GM12878 (cell line): ENCODE data around the gene COL24A1. TPM values are rescaled to one million over a fixed set of nuclear protein-coding genes. Genes with fewer than 3 reads are reported as not detected.

Experiments
- ATAC-seq: fragments of 200-7000 bp; cut with Tn5 transposase; 3 replicates; pipeline ENCODE4 v1.9.1; 2020; ENCODE audit warnings: mild to moderate bottlenecking, moderate library complexity
- BruUV-seq: library from RNA; stranded (reverse); fragments of 400-500 nt; replicated peaks from 2 replicates; lab custom pipeline; 2021; lab: Mats Ljungman, UMichigan
- CTCF ChIA-PET: fragments of 300-600 bp; sonication (Branson Sonifier 250); formaldehyde crosslinking; extraction: SDS; loops from one replicate; lab custom pipeline; 2021; ENCODE audit warnings: inconsistent platforms; lab: Yijun Ruan, JAX
- POLR2A ChIA-PET: fragments of 350-600 bp; formaldehyde crosslinking; extraction: SDS; loops from one replicate; lab custom pipeline; 2021; ENCODE audit warnings: inconsistent platforms; lab: Charles Lee
- RAD21 ChIA-PET: fragments of 300-600 bp; sonication (Branson Sonifier 250); formaldehyde crosslinking; loops from one replicate; lab custom pipeline; 2023; ENCODE audit warnings: antibody characterized with exemption; ENCODE audit not compliant: unreplicated experiment; lab: Charles Lee
- SMC1A ChIA-PET: fragments of 300-600 bp; sonication (Branson Sonifier 250); formaldehyde crosslinking; loops from one replicate; lab custom pipeline; 2023; ENCODE audit not compliant: unreplicated experiment, uncharacterized antibody; lab: Charles Lee
- DNase-seq: peaks from one replicate; pipeline ENCODE4 v3.0.0-alpha.2; 2011; ENCODE audit warnings: low read depth, low spot score
- FAIRE-seq: peaks from 3 replicates; lab custom pipeline; 2011; peaks lifted over from hg19 to GRCh38; lab: Jason Lieb, UNC
- H2AFZ ChIP-seq: 2 replicates; pipeline ENCODE4 v1.6.0; 2011; ENCODE audit warnings: low read depth, low read length, control low read depth; ENCODE audit not compliant: control insufficient read depth
- H3K27ac ChIP-seq: 2 replicates; pipeline ENCODE4 v1.5.1; 2011; ENCODE audit warnings: control low read depth; ENCODE audit not compliant: control insufficient read depth, insufficient read depth
- H3K27me3 ChIP-seq, 2 experiments: replicated peaks in 1 of 2; 2 replicates each; pipeline versions ENCODE4 v1.6.0 to v1.6.1; 2011; ENCODE audit warnings: low read length in 1 of 2; ENCODE audit not compliant: control insufficient read depth in 2 of 2, insufficient read depth in 2 of 2
- H3K36me3 ChIP-seq, 2 experiments: 2 replicates each; pipeline ENCODE4 v1.5.1; 2011; ENCODE audit warnings: low read length in 1 of 2; ENCODE audit not compliant: control insufficient read depth in 2 of 2, insufficient read depth in 2 of 2
- H3K4me1 ChIP-seq: 2 replicates; pipeline ENCODE4 v1.6.1; 2011; ENCODE audit warnings: mild to moderate bottlenecking, low read length, moderate library complexity, mixed read lengths; ENCODE audit not compliant: control insufficient read depth, insufficient read depth
- H3K4me2 ChIP-seq: 2 replicates; pipeline ENCODE4 v1.6.0; 2011; ENCODE audit warnings: control low read depth; ENCODE audit not compliant: control insufficient read depth, insufficient read depth
- H3K4me3 ChIP-seq: fragments of 200-600 bp; sonication (generic); 2 replicates; pipeline ENCODE4 v1.5.1; 2016
- H3K79me2 ChIP-seq: 2 replicates; pipeline ENCODE4 v1.6.0; 2011; ENCODE audit warnings: low read length; ENCODE audit not compliant: control insufficient read depth, insufficient read depth
- H3K9ac ChIP-seq: 2 replicates; pipeline ENCODE4 v1.8.0; 2011; ENCODE audit warnings: low read length, control low read depth, mixed read lengths; ENCODE audit not compliant: control insufficient read depth, insufficient read depth
- H3K9me3 ChIP-seq: replicated peaks from 3 replicates; pipeline ENCODE4 v1.5.1; 2011; ENCODE audit warnings: mild to moderate bottlenecking, low read length; ENCODE audit not compliant: control insufficient read depth, insufficient read depth
- H4K20me1 ChIP-seq: 2 replicates; pipeline ENCODE4 v1.6.0; 2011; ENCODE audit not compliant: control insufficient read depth, insufficient read depth
- BCL11A ChIP-seq: IDR thresholded peaks from 2 replicates; pipeline ENCODE4 v1.6.1; 2011; ENCODE audit warnings: low read depth, low read length
- BMI1 ChIP-seq: fragments of 450-650 bp; IDR thresholded peaks from 2 replicates; pipeline ENCODE4 v1.6.1; 2016; ENCODE audit warnings: mild to moderate bottlenecking, moderate library complexity, borderline replicate concordance
- CHD1 ChIP-seq: IDR thresholded peaks from 2 replicates; pipeline ENCODE4 v1.6.1; 2012; ENCODE audit warnings: low read depth, low read length, improper control_type of control experiment
- FOXM1 ChIP-seq: IDR thresholded peaks from 2 replicates; pipeline ENCODE4 v1.6.1; 2012; ENCODE audit warnings: low read depth, mild to moderate bottlenecking, inconsistent platforms, low read length, moderate library complexity
- HDGF ChIP-seq: fragments of 450-650 bp; IDR thresholded peaks from 2 replicates; pipeline ENCODE4 v1.6.1; 2016; ENCODE audit warnings: antibody characterized with exemption
- LARP7 ChIP-seq: fragments of 450-650 bp; IDR thresholded peaks from 2 replicates; pipeline ENCODE4 v1.6.1; 2017; ENCODE audit warnings: mild to moderate bottlenecking
- MYC ChIP-seq: IDR thresholded peaks from 2 replicates; pipeline ENCODE4 v1.6.1; 2011; ENCODE audit warnings: mild to moderate bottlenecking, low read length, moderate library complexity, inconsistent platforms; ENCODE audit not compliant: insufficient read depth, insufficient replicate concordance, insufficient read length, severe bottlenecking
- NFYA ChIP-seq: IDR thresholded peaks from 2 replicates; pipeline ENCODE4 v1.6.1; 2011; ENCODE audit warnings: low read depth, mild to moderate bottlenecking, low read length, improper control_type of control experiment, borderline replicate concordance
- NR2C1 ChIP-seq: fragments of 450-650 bp; IDR thresholded peaks from 2 replicates; pipeline ENCODE4 v1.6.1; 2017; ENCODE audit warnings: antibody characterized with exemption, mild to moderate bottlenecking, moderate library complexity
- NR2F1 ChIP-seq: fragments of 450-650 bp; conservative IDR thresholded peaks from 2 replicates; pipeline ENCODE4 v1.6.1; 2017; ENCODE audit warnings: mild to moderate bottlenecking
- PAX8 ChIP-seq: fragments of 450-650 bp; IDR thresholded peaks from 2 replicates; pipeline ENCODE4 v1.6.1; 2017; ENCODE audit warnings: mild to moderate bottlenecking, moderate library complexity
- SIN3A ChIP-seq: IDR thresholded peaks from 2 replicates; pipeline ENCODE4 v1.6.1; 2012; ENCODE audit warnings: low read depth, low read length, improper control_type of control experiment
- SUPT20H ChIP-seq: IDR thresholded peaks from 2 replicates; pipeline ENCODE4 v1.6.1; 2011; ENCODE audit warnings: low read depth, mild to moderate bottlenecking, low read length, moderate library complexity, borderline replicate concordance; ENCODE audit not compliant: control insufficient read depth
- TARDBP ChIP-seq: IDR thresholded peaks from 2 replicates; pipeline ENCODE4 v1.6.1; 2016; ENCODE audit warnings: borderline replicate concordance
- TCF3 ChIP-seq: IDR thresholded peaks from 2 replicates; pipeline ENCODE4 v1.6.1; 2012; ENCODE audit warnings: low read depth, mild to moderate bottlenecking, low read length, borderline replicate concordance; ENCODE audit not compliant: insufficient read depth
- in situ Hi-C: fragments of 300-500 bp; cut with MboI; formaldehyde crosslinking; loops from 9 replicates; pipeline ENCODE4 v1.14.3; 2018; ENCODE audit warnings: mixed read lengths
- intact Hi-C: fragments of 100-400 bp; cut with micrococcal nuclease; formaldehyde crosslinking; loops from one replicate; pipeline ENCODE4 v1.14.2; 2022; ENCODE audit not compliant: unreplicated experiment
- polyA plus RNA-seq, 11 experiments: library from polyadenylated mRNA; depleted of rRNA in 4 of 11; unstranded in 6 of 11; stranded (reverse) in 5 of 11; fragments of >200 nt; fragmentation: Nextera tagmentation in 4 of 11; fragmentation: Illumina TruSeq in 1 of 11; extraction: Ambion mirVana in 4 of 11; extraction: Trizol in 1 of 11; gene quantifications; 1 replicate in 1 of 11; 2 replicates in 10 of 11; pipeline versions ENCODE4 v1.2.1 to v1.2.3, GENCODE V29; 2011 to 2016; ENCODE audit warnings: inconsistent platforms in 2 of 11, missing spikeins in 2 of 11, low read depth in 1 of 11
- total RNA-seq, 4 experiments: library from RNA; depleted of rRNA in 3 of 4; stranded (reverse); fragments of >200 nt in 3 of 4; fragmentation: Illumina TruSeq in 1 of 4; extraction: Trizol in 1 of 4; gene quantifications; 2 replicates each; pipeline versions ENCODE4 v1.2.1 to v1.2.3, GENCODE V29; 2013 to 2021
- TF ChIP-seq, protein P1 (sequence below): fragments of 450-650 bp; IDR thresholded peaks from 2 replicates; pipeline ENCODE4 v1.6.1; 2017; ENCODE audit warnings: mild to moderate bottlenecking, low read depth, inconsistent platforms; ENCODE audit not compliant: poor library complexity, severe bottlenecking
- TF ChIP-seq, protein P2 (sequence below): fragments of 450-650 bp; formaldehyde crosslinking; IDR thresholded peaks from 2 replicates; pipeline ENCODE4 v1.4.0; 2020; ENCODE audit warnings: mild to moderate bottlenecking, moderate library complexity
- TF ChIP-seq, protein P3 (sequence below): IDR thresholded peaks from 2 replicates; pipeline ENCODE4 v1.6.1; 2011; ENCODE audit warnings: low read depth, mild to moderate bottlenecking, low read length, moderate library complexity, borderline replicate concordance; ENCODE audit errors: extremely low read depth

The COL24A1 gene
- total and polyA plus RNA-seq, 10 of the 15 experiments (the other 5 are each of a cell fraction or from before 2014, with no cell fraction given): 0.19 to 4.1 (median 2.0) TPM

DNA sequence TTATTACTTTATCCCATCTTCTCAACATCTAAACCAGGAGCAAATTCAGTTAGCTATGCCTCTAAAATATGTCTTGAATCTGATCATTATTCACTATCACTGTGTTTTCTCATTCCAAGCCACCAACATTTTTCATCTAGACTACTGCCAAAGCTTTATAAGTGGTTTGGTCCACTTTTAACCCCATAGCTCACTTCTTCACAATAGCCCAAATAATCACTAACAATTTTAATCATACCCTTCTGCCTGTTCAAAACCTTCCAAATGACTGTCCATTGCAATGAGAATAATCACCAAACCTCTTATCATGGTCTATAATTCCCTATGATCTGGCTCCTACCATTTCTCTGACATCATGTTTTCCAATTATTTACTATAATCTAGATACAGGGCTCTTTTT, 298.6 kb downstream of the COL24A1 start:
- FAIRE-seq: no peak
- DNase-seq: no peak
- no peak overlapping the region for H3K4me2 ChIP-seq
- no peaks in the 10 kb centered on the region for H4K20me1 ChIP-seq
- H3K4me1 ChIP-seq: no peaks in the 10 kb centered on the region
- no peak overlapping the region for H2AFZ ChIP-seq
- POLR2A ChIA-PET: no interaction called here
- BruUV-seq: no TSS peak
- no peak overlapping the region for H3K27ac ChIP-seq
- in situ Hi-C loops (no loop called here), intact Hi-C loops (no loop called here)
- H3K4me3 ChIP-seq: no peak overlapping the region
- H3K27me3 ChIP-seq: no peaks in the 10 kb centered on the region
- CTCF ChIA-PET: no interaction called here
- TF ChIP-seq TCF3 (no peak), NR2C1 (no peak), SUPT20H (no peak), BCL11A (no peak), SIN3A (no peak), LARP7 (no peak), CHD1 (no peak), PAX8 (no peak), FOXM1 (no peak), MYC (no peak), NR2F1 (no peak), NFYA (no peak), HDGF (no peak), TARDBP (no peak), BMI1 (no peak)
- TF ChIP-seq, protein P1, sequence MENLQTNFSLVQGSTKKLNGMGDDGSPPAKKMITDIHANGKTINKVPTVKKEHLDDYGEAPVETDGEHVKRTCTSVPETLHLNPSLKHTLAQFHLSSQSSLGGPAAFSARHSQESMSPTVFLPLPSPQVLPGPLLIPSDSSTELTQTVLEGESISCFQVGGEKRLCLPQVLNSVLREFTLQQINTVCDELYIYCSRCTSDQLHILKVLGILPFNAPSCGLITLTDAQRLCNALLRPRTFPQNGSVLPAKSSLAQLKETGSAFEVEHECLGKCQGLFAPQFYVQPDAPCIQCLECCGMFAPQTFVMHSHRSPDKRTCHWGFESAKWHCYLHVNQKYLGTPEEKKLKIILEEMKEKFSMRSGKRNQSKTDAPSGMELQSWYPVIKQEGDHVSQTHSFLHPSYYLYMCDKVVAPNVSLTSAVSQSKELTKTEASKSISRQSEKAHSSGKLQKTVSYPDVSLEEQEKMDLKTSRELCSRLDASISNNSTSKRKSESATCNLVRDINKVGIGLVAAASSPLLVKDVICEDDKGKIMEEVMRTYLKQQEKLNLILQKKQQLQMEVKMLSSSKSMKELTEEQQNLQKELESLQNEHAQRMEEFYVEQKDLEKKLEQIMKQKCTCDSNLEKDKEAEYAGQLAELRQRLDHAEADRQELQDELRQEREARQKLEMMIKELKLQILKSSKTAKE: no peak
- TF ChIP-seq, protein P2, sequence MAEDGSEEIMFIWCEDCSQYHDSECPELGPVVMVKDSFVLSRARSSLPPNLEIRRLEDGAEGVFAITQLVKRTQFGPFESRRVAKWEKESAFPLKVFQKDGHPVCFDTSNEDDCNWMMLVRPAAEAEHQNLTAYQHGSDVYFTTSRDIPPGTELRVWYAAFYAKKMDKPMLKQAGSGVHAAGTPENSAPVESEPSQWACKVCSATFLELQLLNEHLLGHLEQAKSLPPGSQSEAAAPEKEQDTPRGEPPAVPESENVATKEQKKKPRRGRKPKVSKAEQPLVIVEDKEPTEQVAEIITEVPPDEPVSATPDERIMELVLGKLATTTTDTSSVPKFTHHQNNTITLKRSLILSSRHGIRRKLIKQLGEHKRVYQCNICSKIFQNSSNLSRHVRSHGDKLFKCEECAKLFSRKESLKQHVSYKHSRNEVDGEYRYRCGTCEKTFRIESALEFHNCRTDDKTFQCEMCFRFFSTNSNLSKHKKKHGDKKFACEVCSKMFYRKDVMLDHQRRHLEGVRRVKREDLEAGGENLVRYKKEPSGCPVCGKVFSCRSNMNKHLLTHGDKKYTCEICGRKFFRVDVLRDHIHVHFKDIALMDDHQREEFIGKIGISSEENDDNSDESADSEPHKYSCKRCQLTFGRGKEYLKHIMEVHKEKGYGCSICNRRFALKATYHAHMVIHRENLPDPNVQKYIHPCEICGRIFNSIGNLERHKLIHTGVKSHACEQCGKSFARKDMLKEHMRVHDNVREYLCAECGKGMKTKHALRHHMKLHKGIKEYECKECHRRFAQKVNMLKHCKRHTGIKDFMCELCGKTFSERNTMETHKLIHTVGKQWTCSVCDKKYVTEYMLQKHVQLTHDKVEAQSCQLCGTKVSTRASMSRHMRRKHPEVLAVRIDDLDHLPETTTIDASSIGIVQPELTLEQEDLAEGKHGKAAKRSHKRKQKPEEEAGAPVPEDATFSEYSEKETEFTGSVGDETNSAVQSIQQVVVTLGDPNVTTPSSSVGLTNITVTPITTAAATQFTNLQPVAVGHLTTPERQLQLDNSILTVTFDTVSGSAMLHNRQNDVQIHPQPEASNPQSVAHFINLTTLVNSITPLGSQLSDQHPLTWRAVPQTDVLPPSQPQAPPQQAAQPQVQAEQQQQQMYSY (CRISPR knock-in tag): no peak
- TF ChIP-seq, protein P3, sequence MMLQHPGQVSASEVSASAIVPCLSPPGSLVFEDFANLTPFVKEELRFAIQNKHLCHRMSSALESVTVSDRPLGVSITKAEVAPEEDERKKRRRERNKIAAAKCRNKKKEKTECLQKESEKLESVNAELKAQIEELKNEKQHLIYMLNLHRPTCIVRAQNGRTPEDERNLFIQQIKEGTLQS: no peak
- ATAC-seq: no peak
- SMC1A ChIA-PET: no interaction called here
- RAD21 ChIA-PET: no interaction called here
- no peaks in the 10 kb centered on the region for H3K9me3 ChIP-seq
- H3K79me2 ChIP-seq: no peaks in the 10 kb centered on the region
- H3K36me3 ChIP-seq: no peaks in the 10 kb centered on the region
- no peak overlapping the region for H3K9ac ChIP-seq
